Skeletal muscle satellite cell (primary cell): ENCODE measurements around the gene SLC7A14.

Experiments used
- H3K27me3 ChIP-seq: 2 replicates; pipeline ENCODE4 v1.7.0; 2013; ENCODE audit warnings: low read length; ENCODE audit not compliant: control insufficient read depth, insufficient read depth
- H3K36me3 ChIP-seq: 2 replicates; pipeline ENCODE4 v1.7.0; 2013; ENCODE audit warnings: mild to moderate bottlenecking, control low read depth, low read length; ENCODE audit not compliant: insufficient read depth
- H3K4me1 ChIP-seq: 2 replicates; pipeline ENCODE4 v1.7.0; 2013; ENCODE audit warnings: low read length; ENCODE audit not compliant: control insufficient read depth, insufficient read depth
- H3K4me2 ChIP-seq: 2 replicates; pipeline ENCODE4 v1.7.0; 2013; ENCODE audit warnings: mild to moderate bottlenecking, low read length
- H3K4me3 ChIP-seq: 2 replicates; pipeline ENCODE4 v1.7.0; 2013; ENCODE audit warnings: low read length
- H3K9ac ChIP-seq: 2 replicates; pipeline ENCODE4 v1.7.0; 2013; ENCODE audit warnings: mild to moderate bottlenecking, low read depth, low read length, moderate library complexity
- H3K9me3 ChIP-seq: replicated peaks from 2 replicates; pipeline ENCODE4 v1.7.0; 2013; ENCODE audit warnings: mild to moderate bottlenecking, control low read depth, low read length

SLC7A14 gene

GRCh38 chr3:170419557-170420087 is 166.3 kb downstream of the SLC7A14 start:
- Histone ChIP-seq H3K36me3 (no peaks in the 10 kb centered on the region), H3K4me2 (peak overlapping the region; percentile 92), H3K27me3 (peaks cover 5% of the 10 kb centered on the region), H3K4me3 (peak overlapping the region; percentile 71), H3K4me1 (peaks cover 13% of the 10 kb centered on the region), H3K9me3 (no peaks in the 10 kb centered on the region), H3K9ac (no peak overlapping the region)

GRCh38 chr3:170418422-170419398 is 167.2 kb downstream of the SLC7A14 start, which contains the start of gene CLDN11:
CLDN11 (plus strand) TSS chr3:170418868; CDS start chr3:170419067, 199 bp downstream.
- Histone ChIP-seq H3K4me3 (peak within 1 kb of the TSS; percentile 71), H3K9me3 (no peaks in the 10 kb centered on the region), H3K4me2 (peak within 1 kb of the TSS; percentile 92), H3K27me3 (peaks cover 5% of the 10 kb centered on the region), H3K36me3 (no peaks in the 10 kb centered on the region), H3K4me1 (peaks cover 18% of the 10 kb centered on the region), H3K9ac (peak within 1 kb of the TSS; percentile 50)

GRCh38 chr3:170417090-170417489 is 168.8 kb downstream of the SLC7A14 start:
- Histone ChIP-seq H3K9ac (no peak overlapping the region), H3K27me3 (peaks cover 5% of the 10 kb centered on the region), H3K4me3 (no peak overlapping the region), H3K4me2 (no peak overlapping the region), H3K36me3 (no peaks in the 10 kb centered on the region), H3K4me1 (peaks cover 18% of the 10 kb centered on the region), H3K9me3 (no peaks in the 10 kb centered on the region)

GRCh38 chr3:170414202-170414663 is 171.6 kb downstream of the SLC7A14 start:
- Histone ChIP-seq H3K4me2 (peak overlapping the region; percentile 62), H3K9me3 (no peaks in the 10 kb centered on the region), H3K4me3 (no peak overlapping the region), H3K27me3 (peaks cover 5% of the 10 kb centered on the region), H3K9ac (peak overlapping the region; percentile 9), H3K36me3 (no peaks in the 10 kb centered on the region), H3K4me1 (peaks cover 18% of the 10 kb centered on the region)

- H3K9me3 ChIP-seq, result no peaks in the 10 kb centered on the region
- no peak overlapping the region for H3K4me2 ChIP-seq
- no peaks in the 10 kb centered on the region for H3K27me3 ChIP-seq
- H3K36me3 ChIP-seq, result no peaks in the 10 kb centered on the region
- H3K9ac ChIP-seq, result no peak overlapping the region
- no peak overlapping the region for H3K4me3 ChIP-seq
- H3K4me1 ChIP-seq, result peaks cover 9% of the 10 kb centered on the region
These were observed 172.6 kb downstream of the SLC7A14 start for GRCh38 chr3:170413291-170413690.

- Histone ChIP-seq H3K27me3 (no peaks in the 10 kb centered on the region), H3K4me3 (no peak overlapping the region), H3K9ac (no peak overlapping the region), H3K4me2 (no peak overlapping the region), H3K9me3 (no peaks in the 10 kb centered on the region), H3K36me3 (no peaks in the 10 kb centered on the region), H3K4me1 (peaks cover 6% of the 10 kb centered on the region)
These were observed 175.3 kb downstream of the SLC7A14 start for GRCh38 chr3:170410428-170411029.
